Measurements from ENCODE around the gene TMEM80. TPM values are rescaled to one million over a fixed set of nuclear protein-coding genes. Genes with fewer than 3 reads are reported as not detected.

Gene TMEM80
- total RNA-seq, 1 experiment from 2014 or later, result 17.6 TPM

GRCh38 chr11:691710-692590 is 3.7 kb upstream of the TMEM80 start:
- no peak for DNase-seq (ENCODE audit: low spot score)
- intact Hi-C loops (cut with micrococcal nuclease; ENCODE audit: unreplicated experiment), result no loop called here
- TF ChIP-seq CTCF (conservative IDR thresholded peaks at IDR 0.05; ENCODE audit: low read depth, low read length), result no peak
- no peak for TF ChIP-seq EZH2 (IDR thresholded peaks at IDR 0.05; ENCODE audit: borderline replicate concordance, low read depth, low read length, poor library complexity, severe bottlenecking)
- Histone ChIP-seq H3K4me1 (ENCODE audit: insufficient read depth, low read length, poor library complexity, severe bottlenecking) (peaks cover 16% of the 10 kb centered on the region), H3K27me3 (replicated peaks; ENCODE audit: insufficient read depth, low read depth, low read length, poor library complexity) (no peaks in the 10 kb centered on the region), H3K27ac (ENCODE audit: low read depth, low read length, poor library complexity, severe bottlenecking) (no peak overlapping the region), H3K4me3 (ENCODE audit: low read depth, low read length, poor library complexity, severe bottlenecking) (no peak overlapping the region), H3K9me3 (ENCODE audit: low read depth, low read length, poor library complexity, severe bottlenecking) (no peaks in the 10 kb centered on the region), H3K36me3 (ENCODE audit: insufficient read depth, low read length, poor library complexity, severe bottlenecking) (peaks cover 17% of the 10 kb centered on the region)
- ChIA-PET CTCF (no interaction called here), POLR2A (ENCODE audit: low non-redundant PET) (no interaction called here)
- no TSS peak for BruUV-seq (replicated peaks)

- TF ChIP-seq EZH2 (IDR thresholded peaks at IDR 0.05; ENCODE audit: borderline replicate concordance, low read depth, low read length, poor library complexity, severe bottlenecking) (no peak), CTCF (conservative IDR thresholded peaks at IDR 0.05; ENCODE audit: low read depth, low read length) (no peak)
- Histone ChIP-seq H3K4me1 (ENCODE audit: insufficient read depth, low read length, poor library complexity, severe bottlenecking) (peaks cover 16% of the 10 kb centered on the region), H3K4me3 (ENCODE audit: low read depth, low read length, poor library complexity, severe bottlenecking) (peak overlapping the region; percentile 95), H3K9me3 (ENCODE audit: low read depth, low read length, poor library complexity, severe bottlenecking) (no peaks in the 10 kb centered on the region), H3K36me3 (ENCODE audit: insufficient read depth, low read length, poor library complexity, severe bottlenecking) (peaks cover 14% of the 10 kb centered on the region), H3K27ac (ENCODE audit: low read depth, low read length, poor library complexity, severe bottlenecking) (peak overlapping the region; percentile 49), H3K27me3 (replicated peaks; ENCODE audit: insufficient read depth, low read depth, low read length, poor library complexity) (no peaks in the 10 kb centered on the region)
- CTCF ChIA-PET, result no interaction called here
- DNase-seq (ENCODE audit: low spot score), result no peak
- intact Hi-C loops (cut with micrococcal nuclease; ENCODE audit: unreplicated experiment), result no loop called here
- TSS peak; percentile 57 for BruUV-seq (replicated peaks)
- POLR2A ChIA-PET (ENCODE audit: low non-redundant PET), result no interaction called here
Observed at GRCh38 chr11:692824-693414, 2.7 kb upstream of the TMEM80 start.

GRCh38 chr11:693415-693831 is 2.2 kb upstream of the TMEM80 start:
- peak overlapping the region; percentile 49 for H3K27ac ChIP-seq (ENCODE audit: low read depth, low read length, poor library complexity, severe bottlenecking)
- H3K4me3 ChIP-seq (ENCODE audit: low read depth, low read length, poor library complexity, severe bottlenecking), result peak overlapping the region; percentile 95
- H3K36me3 ChIP-seq (ENCODE audit: insufficient read depth, low read length, poor library complexity, severe bottlenecking), result peaks cover 9% of the 10 kb centered on the region
- DNase-seq (ENCODE audit: low spot score), result peak; percentile 79
- no peaks in the 10 kb centered on the region for H3K9me3 ChIP-seq (ENCODE audit: low read depth, low read length, poor library complexity, severe bottlenecking)
- ChIA-PET POLR2A (ENCODE audit: low non-redundant PET) (no interaction called here), CTCF (no interaction called here)
- H3K27me3 ChIP-seq (replicated peaks; ENCODE audit: insufficient read depth, low read depth, low read length, poor library complexity), result no peaks in the 10 kb centered on the region
- peaks cover 16% of the 10 kb centered on the region for H3K4me1 ChIP-seq (ENCODE audit: insufficient read depth, low read length, poor library complexity, severe bottlenecking)
- BruUV-seq (replicated peaks), result no TSS peak
- intact Hi-C loops (cut with micrococcal nuclease; ENCODE audit: unreplicated experiment), result no loop called here
- TF ChIP-seq CTCF (conservative IDR thresholded peaks at IDR 0.05; ENCODE audit: low read depth, low read length) (no peak), EZH2 (IDR thresholded peaks at IDR 0.05; ENCODE audit: borderline replicate concordance, low read depth, low read length, poor library complexity, severe bottlenecking) (no peak)
